Measurements from ENCODE around the gene TRIM26. TPM values are rescaled to one million over a fixed set of nuclear protein-coding genes. Genes with fewer than 3 reads are reported as not detected.

TRIM26 gene
- total and polyA plus RNA-seq, 2 of the 8 experiments (the other 6 are each of a cell fraction or from before 2014, with no cell fraction given): 21.5 to 32.3 TPM

GRCh38 chr6:30223339-30223738 is 10.1 kb upstream of the TRIM26 start:
- H3K79me2 ChIP-seq (ENCODE audit: control insufficient read depth in 1 of 2, insufficient read depth in 2 of 2, low read length in 2 of 2): no peaks in the 10 kb centered on the region
- POLR2A ChIA-PET (ENCODE audit: partially characterized antibody): interaction anchor here (1.2 kb wide), 1 partner anchor 67 kb away, joined by 3 read pairs; no protein-coding TSS in a partner anchor
- H3K9ac ChIP-seq (replicated peaks in 1 of 4; ENCODE audit: extremely low read depth in 1 of 4, low read depth in 3 of 4, low read length in 3 of 4): no peak overlapping the region
- no peak overlapping the region for H3K18ac ChIP-seq (ENCODE audit: extremely low read depth, low read length)
- H3K56ac ChIP-seq (replicated peaks; ENCODE audit: insufficient read length, low read depth, low read length): no peak overlapping the region
- no peaks in the 10 kb centered on the region for H3K4me1 ChIP-seq (replicated peaks in 1 of 4; ENCODE audit: control insufficient read depth in 3 of 4, insufficient read depth in 4 of 4, low read length in 3 of 4)
- H2BK5ac ChIP-seq (ENCODE audit: low read depth, low read length): no peak overlapping the region
- no peak overlapping the region for H3K4me2 ChIP-seq (ENCODE audit: insufficient read depth in 1 of 2, low read depth in 2 of 2, low read length in 2 of 2)
- CTCF ChIA-PET (ENCODE audit: partially characterized antibody): interaction anchor here (1.2 kb wide), 1 partner anchor 8 kb away, joined by 3 read pairs; no protein-coding TSS in a partner anchor
- DNase-seq (ENCODE audit: low read depth in 1 of 2, low spot score in 2 of 2) (no peak), FAIRE-seq (no peak)
- H3K27ac ChIP-seq (ENCODE audit: low read depth, low read length): no peak overlapping the region
- H4K91ac ChIP-seq (replicated peaks; ENCODE audit: insufficient read length, low read length): no peak overlapping the region
- H3K4ac ChIP-seq (replicated peaks; ENCODE audit: insufficient read length, low read depth, low read length): no peak overlapping the region
- no peaks in the 10 kb centered on the region for H4K20me1 ChIP-seq (replicated peaks in 1 of 2; ENCODE audit: control insufficient read depth in 1 of 2, insufficient read depth in 2 of 2, low read length in 2 of 2)
- no peak overlapping the region for H3K14ac ChIP-seq (ENCODE audit: insufficient read length)
- H3K79me1 ChIP-seq (ENCODE audit: low read depth, low read length): no peaks in the 10 kb centered on the region
- 76% methylated on average over 1 of the region's 1 CpG; no CpG with 5 or more reads in 1 of the 2 experiments for WGBS, 2 experiments (ENCODE audit: extremely low coverage in 1 of 2, insufficient coverage in 1 of 2, insufficient read length in 1 of 2, insufficient replicate concordance in 2 of 2, low coverage in 1 of 2, low lambda C conversion rate in 2 of 2, missing lambda C conversion rate in 1 of 2)
- H2AFZ ChIP-seq (ENCODE audit: low read length): no peak overlapping the region
- no peak overlapping the region for H2AK5ac ChIP-seq (ENCODE audit: low read depth, low read length)
- H3K9me3 ChIP-seq (ENCODE audit: insufficient read depth in 2 of 2, low read depth in 1 of 2, low read length in 1 of 2): peaks cover 10 to 18% of the 10 kb centered on the region in 2 experiments; a peak in 3 of 4 replicates
- no peaks in the 10 kb centered on the region for H3K36me3 ChIP-seq (ENCODE audit: control insufficient read depth in 2 of 4, insufficient read depth in 4 of 4, low read length in 3 of 4)
- no peak overlapping the region for H4K8ac ChIP-seq (ENCODE audit: extremely low read depth, insufficient read depth, low read length)
- H2BK120ac ChIP-seq (replicated peaks; ENCODE audit: low read depth, low read length): no peak overlapping the region
- no peak overlapping the region for H4K5ac ChIP-seq (ENCODE audit: insufficient read length, low read depth, low read length)
- H2BK20ac ChIP-seq (ENCODE audit: low read length): no peak overlapping the region
- no peak overlapping the region for H3K23ac ChIP-seq (ENCODE audit: insufficient read length)
- no peak overlapping the region for H2BK12ac ChIP-seq (ENCODE audit: low read depth, low read length)
- no peak overlapping the region for H2BK15ac ChIP-seq (ENCODE audit: low read length)
- no peaks in the 10 kb centered on the region for H3K27me3 ChIP-seq (replicated peaks in 1 of 4; ENCODE audit: control insufficient read depth in 3 of 4, extremely low read depth in 1 of 4, insufficient read depth in 3 of 4, low read length in 3 of 4)
- no peaks in the 10 kb centered on the region for H3K23me2 ChIP-seq (ENCODE audit: low read depth, low read length)
- H3K4me3 ChIP-seq (ENCODE audit: extremely low read depth in 1 of 4, insufficient read depth in 2 of 4, low read depth in 3 of 4, low read length in 4 of 4): no peak overlapping the region
- TF ChIP-seq TCF12 (IDR thresholded peaks at IDR 0.05; ENCODE audit: low read depth, low read length): no peak
- no peak for TF ChIP-seq CTBP2 (IDR thresholded peaks at IDR 0.05; ENCODE audit: borderline replicate concordance, insufficient read depth, insufficient read length, low read length)
- no peak for TF ChIP-seq GABPA (IDR thresholded peaks at IDR 0.05; ENCODE audit: borderline replicate concordance, insufficient read depth, low read length)
- no peak for TF ChIP-seq ATF2 (IDR thresholded peaks at IDR 0.05; ENCODE audit: low read length)
- TF ChIP-seq SUZ12 (IDR thresholded peaks at IDR 0.05; ENCODE audit: low read length): no peak
- no peak for TF ChIP-seq RAD21 (IDR thresholded peaks at IDR 0.05 in 1 of 2, conservative IDR thresholded peaks at IDR 0.05 in 1 of 2; ENCODE audit: low read depth in 2 of 2, low read length in 2 of 2)
- no peak for TF ChIP-seq E2F6 (IDR thresholded peaks at IDR 0.05)
- TF ChIP-seq CREB1 (IDR thresholded peaks at IDR 0.05): no peak
- TF ChIP-seq TBP (IDR thresholded peaks at IDR 0.05; ENCODE audit: low read depth, low read length): no peak
- TF ChIP-seq RXRA (IDR thresholded peaks at IDR 0.05; ENCODE audit: insufficient read depth, low read depth, low read length): no peak
- TF ChIP-seq ZNF274 (IDR thresholded peaks at IDR 0.05; ENCODE audit: borderline replicate concordance, extremely low read depth, low read length): no peak
- TF ChIP-seq CEBPB (IDR thresholded peaks at IDR 0.05; ENCODE audit: low read depth, low read length): no peak
